Measurements from ENCODE around the gene TTC16. TPM values are rescaled to one million over a fixed set of nuclear protein-coding genes. Genes with fewer than 3 reads are reported as not detected.

The TTC16 gene
- total RNA-seq, 1 experiment from 2014 or later = not detected

DNA sequence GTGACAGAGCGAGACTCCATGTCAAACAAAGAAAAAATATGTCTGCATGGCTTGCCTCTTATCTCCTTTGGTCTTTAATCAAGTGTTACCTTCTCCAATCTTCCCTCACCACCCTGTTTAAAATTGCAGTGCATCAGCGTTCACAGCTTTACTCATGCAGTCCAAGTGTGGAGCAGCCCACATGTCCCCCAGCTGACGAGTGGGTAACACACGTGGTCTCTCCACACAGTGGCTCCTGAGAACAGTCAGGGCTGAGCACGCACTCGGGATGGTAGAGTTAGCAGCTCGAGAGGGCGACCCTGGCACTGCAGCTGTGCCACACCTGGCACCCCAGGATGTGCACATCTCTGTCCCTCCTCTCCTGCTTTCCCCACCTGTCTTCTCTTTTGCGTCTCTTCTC is 35.0 kb upstream of the TTC16 start:
- H2AK5ac ChIP-seq (ENCODE audit: insufficient read length, low read length) = no peak overlapping the region
- no peaks in the 10 kb centered on the region for H3K23me2 ChIP-seq (ENCODE audit: insufficient read length, low read depth, low read length, poor library complexity, severe bottlenecking)
- no peak overlapping the region for H2BK12ac ChIP-seq (ENCODE audit: insufficient read length, low read depth, low read length)
- H4K91ac ChIP-seq (ENCODE audit: insufficient read length, low read depth, low read length) = no peak overlapping the region
- no peak overlapping the region for H4K8ac ChIP-seq (replicated peaks; ENCODE audit: insufficient read length, low read depth, low read length)
- H3K27ac ChIP-seq (ENCODE audit: insufficient read length, low read depth, low read length) = no peak overlapping the region
- no peak overlapping the region for H3K18ac ChIP-seq (ENCODE audit: insufficient read length, low read depth, low read length)
- no peak overlapping the region for H3K23ac ChIP-seq (ENCODE audit: insufficient read length, low read depth, low read length)
- Mint-ChIP-seq H3K4me1 (no peaks in the 10 kb centered on the region), H3K9me3 (no peaks in the 10 kb centered on the region), H3K36me3 (ENCODE audit: insufficient read depth in 1 of 3, low read depth in 3 of 3) (peaks cover 23 to 51% (median 28%) of the 10 kb centered on the region in 3 experiments; a peak in 6 of 7 replicates), H3K27me3 (ENCODE audit: low read depth) (no peaks in the 10 kb centered on the region), H3K4me3 (no peak overlapping the region), H3K27ac (no peak overlapping the region)
- no peak overlapping the region for H3K56ac ChIP-seq (ENCODE audit: insufficient read length, low read depth, low read length)
- no peaks in the 10 kb centered on the region for H4K20me1 ChIP-seq (ENCODE audit: control insufficient read depth, insufficient read depth, insufficient read length)
- no peak for DNase-seq
- no peak for TF ChIP-seq CTCF (conservative IDR thresholded peaks at IDR 0.05)
- H3K27me3 ChIP-seq (ENCODE audit: insufficient read depth, low read length) = no peaks in the 10 kb centered on the region
- no peak overlapping the region for H2BK5ac ChIP-seq (ENCODE audit: insufficient read length, low read length)
- WGBS (ENCODE audit: extremely low coverage, insufficient read length, low lambda C conversion rate) = no CpG with 5 or more reads among the region's 9 CpGs
- H3K14ac ChIP-seq (ENCODE audit: insufficient read depth, low read length) = no peak overlapping the region
- no peaks in the 10 kb centered on the region for H3K9me3 ChIP-seq (ENCODE audit: control insufficient read depth, low read depth, low read length)
- no peak overlapping the region for H2BK20ac ChIP-seq (ENCODE audit: low read depth, low read length, poor library complexity, severe bottlenecking)
- no peak overlapping the region for H3K9ac ChIP-seq (ENCODE audit: extremely low read depth, insufficient read length, low read length)
- H3K4me1 ChIP-seq (ENCODE audit: insufficient read depth, low read length) = no peaks in the 10 kb centered on the region
- no peak overlapping the region for H3K4me2 ChIP-seq (ENCODE audit: insufficient read depth, insufficient read length, low read length)
- H3K4ac ChIP-seq (ENCODE audit: low read depth, low read length) = no peak overlapping the region
- no peak overlapping the region for H4K5ac ChIP-seq (ENCODE audit: insufficient read length, low read depth, low read length)
- H3K79me1 ChIP-seq (ENCODE audit: insufficient read depth, low read depth, low read length, poor library complexity, severe bottlenecking) = no peaks in the 10 kb centered on the region
- H2AFZ ChIP-seq (ENCODE audit: low read length) = no peak overlapping the region
- H2BK15ac ChIP-seq (ENCODE audit: low read depth, low read length) = no peak overlapping the region
- H3K79me2 ChIP-seq (ENCODE audit: insufficient read depth, low read length) = no peaks in the 10 kb centered on the region
- no peak overlapping the region for H2BK120ac ChIP-seq (ENCODE audit: low read depth, low read length, poor library complexity, severe bottlenecking)
- H3T11ph ChIP-seq (ENCODE audit: low read length) = no peak overlapping the region
